Stimulated activated naive CD4-positive, alpha-beta T cell (primary cell): ENCODE measurements around the gene EFCAB8.
"Not testable (repeated sequence)": the region's sequence is repeated elsewhere in the genome, so short reads cannot be mapped to it uniquely, and the experiment has no call there.

Experiments
- DNase-seq, 6 experiments: peaks; one replicate each; lab custom pipeline; 2025; lab: John Stamatoyannopoulos, UW

Gene EFCAB8

DNA sequence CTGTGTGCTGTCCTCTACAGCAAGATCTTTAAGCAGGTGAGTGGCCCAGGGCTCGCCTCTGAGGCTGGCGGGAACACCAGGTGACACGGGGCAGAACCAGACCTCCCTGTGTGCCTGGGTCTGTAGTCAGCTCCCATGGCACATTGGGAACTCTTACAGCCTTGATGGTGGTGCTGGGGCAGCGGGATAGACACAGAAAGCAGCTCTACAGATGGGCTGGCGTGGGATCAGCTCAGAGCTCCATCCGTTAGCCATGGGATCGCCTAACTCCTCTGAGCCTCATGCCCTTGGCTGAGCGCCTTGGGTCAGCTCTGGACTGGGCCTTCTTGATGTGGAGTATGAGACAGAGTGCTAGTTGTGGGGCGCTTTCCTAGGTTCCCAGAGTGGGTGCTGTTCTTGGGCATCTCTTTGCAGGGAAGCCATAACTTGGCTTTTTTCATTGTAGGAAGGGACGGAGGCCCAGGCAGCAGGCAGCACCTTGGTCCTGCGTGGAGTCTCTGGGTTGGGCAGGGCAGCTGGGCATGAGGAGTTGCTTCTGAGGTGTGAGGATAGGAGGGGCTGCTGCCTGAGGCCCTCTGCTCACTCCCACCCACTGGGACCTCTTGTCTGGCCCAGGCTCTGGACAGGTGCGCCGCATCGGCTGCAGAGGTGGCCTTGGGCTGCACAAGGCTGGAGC lies 51.3 kb downstream of the EFCAB8 start:
- no peak for DNase-seq

DNA sequence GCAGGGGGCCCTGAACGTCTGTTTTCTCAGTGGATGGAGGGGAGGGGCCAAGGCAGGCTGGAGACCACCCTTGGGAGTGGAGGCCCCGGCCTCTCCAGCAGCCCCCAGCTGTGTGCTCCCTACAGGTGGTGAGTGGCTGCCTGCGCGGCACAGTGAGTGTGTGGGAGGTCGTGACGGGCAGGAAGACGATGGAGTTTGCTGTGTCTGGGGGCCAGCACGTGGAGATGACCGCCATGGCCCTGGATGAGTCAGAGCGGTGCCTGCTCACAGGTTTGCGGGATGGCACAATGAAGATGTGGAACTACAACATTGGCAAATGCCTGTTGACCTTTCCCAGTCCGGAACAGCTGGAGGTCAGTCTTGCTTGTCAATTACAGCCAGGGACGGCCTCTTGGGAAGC lies 52.6 kb downstream of the EFCAB8 start:
- no peak for DNase-seq

DNA sequence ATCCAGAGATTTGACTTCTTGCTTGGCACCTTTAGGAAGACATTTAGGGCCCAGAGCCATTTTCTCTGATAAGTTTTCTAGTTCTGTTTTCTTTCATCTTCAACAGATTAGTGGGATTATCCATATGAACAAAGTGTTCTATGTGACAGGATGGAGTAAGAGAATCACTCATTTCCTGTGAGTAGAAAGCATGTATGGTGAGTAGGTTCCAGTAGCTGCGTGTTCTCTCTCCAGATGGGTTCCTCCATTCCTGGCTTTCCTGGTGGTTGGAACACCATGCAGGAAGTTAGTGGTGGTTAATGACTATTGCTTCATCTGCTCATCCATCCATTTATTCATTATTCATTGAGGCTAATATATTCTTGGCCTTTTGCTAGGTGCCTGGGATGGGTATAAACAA lies 54.0 kb downstream of the EFCAB8 start:
- no peak for DNase-seq

DNA sequence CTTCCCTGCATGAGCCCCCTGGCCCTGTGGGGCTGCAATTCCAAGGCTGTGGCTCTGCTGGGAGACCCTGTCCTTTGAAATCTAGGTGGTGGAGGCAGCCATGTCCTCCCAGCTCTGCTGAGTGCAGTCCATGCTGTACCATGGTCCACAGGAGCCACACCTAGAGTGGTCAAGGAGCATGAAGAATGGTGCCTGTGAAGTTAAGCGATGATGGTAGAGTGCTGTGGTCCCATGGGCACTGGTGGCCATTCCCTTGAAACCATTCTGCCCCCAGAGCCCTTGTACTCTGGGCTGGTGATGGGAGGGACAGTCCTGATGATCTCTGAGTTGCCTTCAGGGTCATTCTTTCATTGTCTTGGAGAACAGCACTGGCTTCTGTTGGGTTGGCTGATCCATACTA lies 55.3 kb downstream of the EFCAB8 start:
- no peak for DNase-seq

DNA sequence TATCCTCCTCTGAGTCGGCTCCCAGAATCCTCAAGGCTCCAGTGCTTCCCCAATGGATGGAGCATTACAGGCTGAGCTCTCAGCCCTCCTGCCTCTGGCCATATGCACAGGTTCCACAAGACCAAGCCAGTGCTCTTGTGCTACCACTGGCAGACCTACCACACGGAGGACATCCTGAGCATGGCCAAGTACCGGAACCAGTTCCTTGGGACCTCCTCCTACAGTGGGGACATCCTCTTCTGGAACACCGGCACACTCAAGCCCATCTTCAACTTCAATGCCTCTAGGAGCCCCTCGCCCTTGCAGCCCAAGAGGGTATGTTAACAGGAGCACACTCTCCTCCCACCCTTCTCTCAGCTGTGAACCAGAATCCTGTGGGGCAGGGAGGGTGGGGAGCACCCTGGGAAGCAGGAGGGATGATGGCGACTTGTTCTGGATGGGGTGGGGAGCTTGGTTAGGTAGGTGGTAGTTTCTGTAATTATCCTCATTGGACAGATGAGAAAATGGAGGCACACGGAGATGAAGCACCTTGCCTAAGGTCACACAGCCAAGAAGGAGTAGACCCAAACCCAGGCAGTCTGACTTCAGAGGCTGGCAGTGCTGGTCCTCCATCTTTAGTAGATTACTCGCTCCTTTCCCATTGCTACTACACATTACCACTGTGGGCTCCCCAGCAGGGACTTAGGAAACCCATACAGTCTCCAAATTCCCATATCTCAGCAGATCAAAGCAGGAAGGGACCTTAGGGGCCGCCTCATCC lies 58.6 kb downstream of the EFCAB8 start:
- DNase-seq = no peak

DNA sequence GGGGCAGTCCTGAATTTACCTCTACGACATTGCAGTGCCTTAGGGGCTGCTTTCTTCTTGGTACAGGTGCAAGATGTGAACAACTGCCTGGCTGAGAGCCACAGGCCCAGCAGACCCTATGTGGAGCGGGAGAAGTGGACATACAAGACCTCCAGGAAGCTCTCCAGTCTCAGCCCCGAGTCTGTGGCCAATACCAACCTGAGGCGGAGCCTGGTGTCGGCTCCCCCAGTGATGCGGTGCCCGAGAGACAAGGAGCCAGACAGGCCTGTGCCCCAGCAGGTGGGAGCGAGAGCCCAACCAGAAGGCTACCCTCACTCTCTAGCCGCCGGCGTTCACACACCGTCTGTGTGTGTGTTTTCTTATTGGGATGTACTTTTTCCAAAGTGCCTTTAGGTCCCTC lies 59.6 kb downstream of the EFCAB8 start:
- no peak for DNase-seq

DNA sequence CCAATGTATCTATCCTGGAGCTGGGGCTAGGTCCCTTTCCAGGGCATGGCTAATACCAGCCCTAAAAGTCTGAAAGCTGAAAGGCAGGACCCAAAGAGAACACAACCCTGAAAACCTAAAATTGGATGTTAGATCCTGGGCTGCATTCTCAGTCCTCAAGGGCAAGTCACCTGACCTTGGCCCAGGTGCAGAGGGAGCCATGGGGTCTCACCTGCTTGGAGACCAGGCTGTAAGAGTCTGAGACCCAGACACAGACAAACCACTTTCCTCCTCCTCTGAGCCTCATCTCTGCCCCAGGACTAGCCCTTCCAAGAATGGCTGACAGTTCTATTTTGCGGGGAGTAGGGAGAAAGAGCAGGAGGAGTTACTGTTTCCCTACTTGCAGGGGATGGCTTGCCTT lies 60.0 kb downstream of the EFCAB8 start:
- DNase-seq = no peak

DNA sequence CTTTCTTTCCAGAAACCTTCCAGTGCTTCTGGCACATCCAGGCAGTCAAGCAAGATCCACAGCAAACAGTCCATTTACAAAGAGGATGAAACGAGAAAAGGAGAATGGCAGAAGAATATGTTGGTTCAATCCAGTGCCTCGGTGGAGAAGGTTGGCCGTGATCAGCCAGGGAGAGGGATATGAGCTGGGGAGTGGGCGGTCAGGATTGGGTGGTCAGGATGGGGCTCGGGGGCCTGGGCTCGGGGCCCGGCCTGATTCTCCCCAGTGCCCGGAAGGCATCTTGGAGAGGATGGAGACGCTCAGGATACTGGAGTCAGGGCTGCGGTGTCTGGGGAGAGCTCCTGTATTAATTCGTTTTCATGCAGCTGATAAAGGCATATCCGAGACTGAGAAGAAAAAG lies 61.3 kb downstream of the EFCAB8 start:
- no peak for DNase-seq

DNA sequence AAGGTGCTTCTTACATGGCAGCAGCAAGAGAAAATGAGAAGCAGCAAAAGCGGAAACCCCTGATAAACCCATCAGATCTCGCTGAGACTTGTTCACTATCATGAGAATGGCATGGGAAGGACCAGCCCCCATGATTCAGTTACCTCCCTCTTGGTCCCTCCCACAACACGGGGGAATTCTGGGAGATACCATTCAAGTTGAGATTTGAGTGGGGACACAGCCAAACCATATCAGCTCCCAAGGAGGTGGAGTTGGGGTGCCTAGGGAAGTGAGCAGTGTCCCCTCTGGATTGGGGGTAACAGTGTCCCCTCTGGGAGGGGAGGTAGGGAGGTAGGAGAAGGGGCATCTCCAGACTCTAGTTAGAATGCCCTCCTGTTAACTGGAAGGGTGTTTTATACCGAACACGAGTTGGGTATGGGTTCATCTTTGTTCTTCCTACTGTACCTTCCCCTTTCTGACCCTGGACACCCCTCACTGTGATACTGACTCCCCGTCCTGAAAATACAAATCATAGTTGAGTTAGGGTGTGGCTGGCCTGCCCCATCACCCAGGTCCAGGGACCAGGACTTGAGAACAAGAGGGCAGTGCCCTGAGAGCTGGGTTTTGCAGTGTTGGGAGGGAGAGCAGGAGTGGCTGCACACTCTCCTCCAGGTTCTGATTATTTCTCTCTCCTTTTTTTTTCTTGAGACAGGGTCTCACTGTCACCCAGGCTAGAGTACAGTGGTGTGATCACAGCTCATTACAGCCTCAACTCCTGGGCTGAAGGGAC lies 62.0 kb downstream of the EFCAB8 start:
- DNase-seq = no peak

DNA sequence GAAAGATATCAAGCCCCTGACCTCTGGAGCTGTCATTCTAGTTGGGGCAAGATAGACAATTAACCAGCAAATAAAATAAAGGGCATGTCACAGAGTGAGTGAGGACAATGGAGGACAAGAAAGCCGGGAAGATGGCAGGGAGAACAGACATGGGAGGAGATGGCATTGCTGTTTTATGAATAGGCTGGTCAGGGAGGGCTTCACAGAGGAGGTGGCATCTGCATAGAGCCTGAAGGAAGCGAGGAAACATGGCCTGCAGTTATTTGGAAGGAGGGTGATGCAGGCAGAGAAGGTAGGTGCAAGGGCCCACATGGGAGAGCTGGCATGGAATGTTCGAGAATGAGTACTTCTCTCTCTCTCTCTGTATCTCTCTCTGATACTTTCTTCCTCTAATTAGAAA lies 63.7 kb downstream of the EFCAB8 start:
- DNase-seq = no peak

DNA sequence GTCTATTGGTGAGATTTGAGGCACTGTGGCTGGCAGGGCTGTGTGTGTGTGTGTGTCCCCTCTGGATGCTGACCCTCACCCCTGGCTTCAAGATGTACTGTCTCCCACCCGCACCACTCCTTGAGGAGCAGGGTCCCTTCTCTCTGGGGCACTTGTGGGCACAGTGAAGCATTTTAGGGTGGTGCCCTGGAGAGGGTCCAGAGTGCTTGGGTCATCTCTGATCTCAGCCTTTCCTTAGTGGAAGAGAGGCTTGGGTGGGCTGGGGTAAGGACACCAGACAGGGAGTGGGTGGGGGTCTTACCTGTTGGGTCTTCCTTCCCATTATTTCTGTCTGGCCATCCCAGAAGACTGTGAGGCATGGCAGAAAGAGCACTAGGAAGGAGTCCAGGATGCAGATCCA lies 66.1 kb downstream of the EFCAB8 start:
- no peak for DNase-seq

DNA sequence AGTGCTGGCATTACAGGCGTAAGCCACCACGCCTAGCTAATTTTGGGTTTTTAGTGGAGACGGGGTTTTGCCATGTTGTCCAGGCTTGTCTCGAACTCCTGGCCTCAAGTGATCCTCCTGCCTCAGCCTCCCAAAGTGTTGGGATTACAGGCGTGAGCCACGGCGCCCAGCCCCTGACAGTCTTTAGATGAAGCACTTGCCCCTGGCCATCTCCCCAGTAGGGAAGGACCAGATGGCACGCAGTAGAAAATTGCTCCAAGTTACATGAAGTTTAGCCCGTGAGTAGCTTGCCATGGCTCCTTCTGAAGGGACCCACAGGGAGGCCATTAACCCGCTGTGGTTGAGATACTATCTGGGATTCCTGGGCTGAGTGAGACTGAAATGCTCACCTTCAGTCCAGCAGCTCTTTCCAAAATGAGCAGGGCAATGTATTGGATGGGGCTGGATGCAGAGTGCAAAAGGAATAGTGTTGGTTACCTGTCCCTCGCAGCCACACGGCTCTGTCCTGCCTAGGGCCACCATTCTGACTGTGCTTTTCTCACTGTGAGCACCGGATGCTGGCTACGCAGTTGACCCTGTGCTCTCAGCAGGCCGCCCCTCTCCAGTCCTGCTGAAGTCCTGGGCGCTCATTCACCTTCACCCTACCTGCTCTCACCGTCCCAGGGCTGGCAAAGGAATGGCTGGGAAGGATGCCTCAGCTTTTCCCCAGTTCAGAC lies 66.9 kb downstream of the EFCAB8 start:
- DNase-seq = no peak

DNA sequence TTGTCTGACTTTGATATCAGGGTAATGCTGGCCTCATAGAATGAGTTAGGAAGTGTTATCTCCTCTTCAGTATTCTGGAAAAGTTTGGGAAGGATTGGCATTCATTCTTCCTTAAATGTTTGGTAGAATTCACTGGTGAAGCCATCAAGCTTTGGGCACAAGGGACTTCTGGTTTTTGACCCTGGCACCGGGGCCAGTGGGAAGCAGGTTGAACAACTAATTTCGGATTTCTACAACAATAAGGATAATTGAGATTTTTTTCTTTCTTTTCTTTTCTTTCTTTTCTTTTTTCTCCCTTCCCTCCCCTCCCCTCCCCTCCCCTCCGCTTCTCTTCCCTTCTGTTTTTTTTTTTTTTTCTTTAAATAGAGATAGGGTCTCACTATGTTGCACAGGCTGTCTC lies 70.4 kb downstream of the EFCAB8 start:
- DNase-seq = no peak

DNA sequence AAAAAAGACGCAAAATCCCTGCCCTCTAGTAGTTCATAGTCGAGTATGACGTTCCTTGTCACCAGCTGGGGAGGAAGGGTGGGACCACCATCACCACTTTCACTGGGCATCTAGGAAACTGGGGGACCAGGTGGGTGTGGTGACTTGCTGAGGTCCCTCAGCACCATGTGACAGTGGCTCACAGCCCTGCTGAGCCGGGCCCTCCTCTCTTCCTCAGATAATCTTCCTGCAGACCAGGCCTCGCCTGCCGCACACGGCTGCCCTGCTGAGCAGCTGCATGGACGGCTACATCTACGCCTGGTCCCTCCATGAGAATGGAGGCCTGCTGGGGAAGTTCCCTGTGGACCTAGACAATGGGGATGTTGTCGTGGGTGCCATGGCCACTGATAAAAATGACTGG lies 71.5 kb downstream of the EFCAB8 start:
- no peak for DNase-seq

DNA sequence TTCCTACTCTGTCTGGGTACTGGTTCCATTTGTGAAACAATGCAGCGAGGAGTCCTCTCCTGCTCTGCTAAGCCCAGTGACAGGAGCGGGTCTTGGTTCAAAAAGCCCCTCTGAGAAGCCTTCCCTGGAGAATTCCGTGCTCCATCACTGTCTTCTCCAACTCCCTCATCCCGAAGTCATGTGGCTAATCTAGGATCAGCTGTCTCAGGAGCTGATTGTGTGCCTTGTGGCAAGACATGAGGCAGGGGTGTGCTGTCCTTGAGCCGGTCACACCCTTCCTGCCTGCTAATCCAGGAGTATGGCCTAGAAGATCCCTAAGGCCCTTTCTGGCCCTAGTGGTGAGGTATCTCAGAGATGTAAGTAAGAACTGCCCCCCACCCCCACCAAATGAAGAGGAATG lies 72.0 kb downstream of the EFCAB8 start:
- no peak for DNase-seq

DNA sequence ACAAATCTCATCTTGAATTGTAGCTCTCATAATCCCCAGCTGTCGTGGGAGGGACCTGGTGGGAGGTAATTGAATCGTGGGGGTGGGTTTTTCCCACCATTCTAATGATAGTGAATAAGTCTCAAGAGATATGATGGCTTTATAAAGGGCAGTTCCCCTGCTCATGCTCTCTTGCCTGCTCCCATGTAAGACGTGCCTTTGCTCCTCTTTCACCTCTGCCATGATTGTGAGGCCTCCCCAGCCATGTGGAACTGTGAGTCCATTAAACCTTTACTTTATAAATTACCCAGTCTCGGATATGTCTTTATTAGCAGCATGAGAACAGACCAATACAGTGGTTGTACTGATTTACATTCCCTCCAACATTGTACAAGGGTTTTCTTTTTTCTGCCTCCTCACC lies 75.9 kb downstream of the EFCAB8 start:
- DNase-seq = no peak

DNA sequence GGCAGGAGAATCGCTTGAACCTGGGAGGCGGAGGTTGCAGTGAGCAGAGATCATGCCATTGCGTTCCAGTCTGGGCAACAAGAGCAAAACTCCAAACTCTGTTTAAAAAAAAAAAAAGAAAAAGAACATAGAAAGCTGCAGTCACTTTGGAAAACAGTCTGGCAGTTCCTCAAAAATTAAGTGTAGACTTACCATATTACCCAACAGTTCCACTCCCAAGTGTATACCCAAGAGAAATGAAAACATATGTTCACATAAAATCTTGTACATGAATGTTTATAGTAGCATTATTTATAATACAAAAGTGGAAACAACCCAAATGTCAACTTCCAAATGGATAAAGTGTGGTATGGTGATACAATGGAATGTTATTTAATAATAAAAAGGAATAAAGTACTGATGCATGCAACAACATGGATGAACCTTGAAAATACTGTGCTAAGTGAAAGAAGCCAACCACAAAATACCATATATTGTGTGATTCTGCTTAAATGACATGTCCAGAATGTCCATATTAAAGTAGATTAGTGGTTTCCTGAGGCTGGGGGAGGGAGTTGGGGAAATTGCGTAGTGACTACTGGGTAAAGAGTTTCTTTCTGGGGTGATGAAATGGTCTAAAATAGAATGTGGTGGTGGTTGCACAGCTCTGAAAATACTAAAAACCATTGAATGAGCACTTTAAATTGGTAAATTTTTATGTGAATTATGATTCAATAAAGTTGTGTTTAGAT lies 82.6 kb downstream of the EFCAB8 start:
- no peak for DNase-seq

DNA sequence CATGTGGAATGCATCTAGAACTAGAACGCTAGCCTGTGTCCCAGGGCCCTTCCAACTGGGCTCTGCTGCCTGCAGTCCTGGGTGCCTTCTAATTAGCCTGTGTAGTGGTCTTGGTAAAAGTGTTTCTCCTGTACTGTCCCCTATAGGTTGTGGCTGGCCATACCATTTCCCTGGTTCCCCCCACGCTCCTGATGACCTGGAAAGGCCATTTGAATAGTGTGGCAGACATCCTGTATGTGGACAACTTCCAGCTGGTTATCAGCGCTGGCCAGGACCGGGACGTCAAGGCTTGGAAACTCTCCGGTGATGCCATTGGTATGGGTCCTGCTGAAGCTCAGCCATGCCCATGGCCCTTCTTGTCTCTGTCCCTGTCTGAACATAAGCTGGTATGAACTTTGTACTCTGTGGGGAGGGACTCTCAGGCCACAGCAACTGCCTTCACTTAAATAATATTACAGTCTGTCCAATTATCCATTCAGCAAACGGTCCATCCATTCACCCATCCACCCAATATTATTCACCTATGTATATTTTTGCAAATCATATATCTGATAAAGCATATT lies 84.8 kb downstream of the EFCAB8 start:
- DNase-seq = no peak

DNA sequence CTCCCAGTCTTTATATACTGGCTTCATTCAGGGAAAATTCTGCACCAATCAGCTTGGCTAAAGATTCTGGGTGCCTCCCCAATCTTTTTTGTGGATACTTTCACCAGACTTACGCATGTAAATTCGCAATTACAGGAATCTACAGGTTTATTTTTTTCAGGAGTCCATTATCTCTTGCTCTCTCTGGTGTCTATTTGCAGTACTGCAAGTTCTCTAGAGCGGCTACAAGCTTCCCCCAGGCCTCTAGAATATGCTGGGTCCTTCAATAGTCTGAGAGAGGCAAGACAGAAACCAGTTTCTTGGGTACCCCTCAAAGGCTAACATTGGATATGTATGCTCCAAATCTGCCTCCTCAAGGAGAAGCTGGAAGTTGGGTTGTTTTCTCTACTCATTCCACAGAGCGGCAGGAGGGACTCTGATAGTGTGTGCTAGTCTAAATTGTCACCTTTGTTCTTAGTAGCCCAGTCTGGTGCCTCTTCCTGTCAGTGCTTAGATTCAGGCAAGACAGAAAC lies 87.0 kb downstream of the EFCAB8 start:
- DNase-seq = peak in 4 of 6 experiments; percentile 7 to 62 (median 56)

DNA sequence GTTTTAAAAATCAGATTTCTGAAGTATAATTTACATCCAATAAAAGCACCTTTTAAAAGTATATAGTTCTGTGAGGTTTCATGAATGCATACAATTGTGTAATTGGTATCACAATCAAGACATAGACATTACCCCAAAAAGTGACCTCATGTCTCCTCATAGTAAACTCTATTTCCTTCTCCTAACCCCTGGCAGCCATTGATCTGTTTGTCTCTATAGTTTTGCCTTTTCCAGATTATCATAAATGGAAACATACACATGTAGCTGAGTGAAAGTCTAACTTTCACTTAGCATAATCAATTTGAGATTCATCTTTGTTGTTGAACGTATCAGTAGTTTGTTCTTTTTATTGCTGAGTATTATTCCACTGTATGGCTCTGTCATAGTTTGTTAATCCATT lies 87.9 kb downstream of the EFCAB8 start:
- no peak for DNase-seq

DNA sequence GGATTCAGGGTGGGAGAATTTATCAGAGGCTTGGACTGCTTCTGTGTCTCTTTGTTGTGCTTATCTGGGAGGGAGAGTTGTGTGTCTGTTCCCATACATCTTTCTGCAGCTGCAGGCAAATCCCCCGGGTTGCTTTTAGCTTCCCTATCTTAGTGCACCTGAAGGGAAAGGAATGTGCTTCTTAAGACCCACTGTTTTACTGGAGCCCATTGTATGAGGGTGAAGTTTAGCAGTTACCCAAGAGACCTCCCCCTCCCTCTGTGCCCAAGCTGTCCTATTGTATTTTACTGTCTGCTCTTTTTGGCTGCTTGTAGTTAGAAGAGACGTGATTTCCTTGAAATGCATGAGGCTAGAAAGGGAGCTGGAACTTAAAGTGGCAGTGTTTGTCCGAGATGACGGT lies 91.8 kb downstream of the EFCAB8 start:
- DNase-seq = not testable (repeated sequence)
